GM12891 (cell line): ENCODE data around the gene AKR1B15.

Source experiments
- PAX5 ChIP-seq: IDR thresholded peaks from 2 replicates; pipeline ENCODE4 v1.6.1; 2011; ENCODE audit warnings: low read length, moderate library complexity, mild to moderate bottlenecking; ENCODE audit not compliant: insufficient read depth, severe bottlenecking
- POLR2A ChIP-seq: IDR thresholded peaks from 2 replicates; pipeline ENCODE4 v1.6.1; 2011; ENCODE audit warnings: low read depth, low read length, control low read depth
- POLR2AphosphoS5 ChIP-seq: IDR thresholded peaks from 2 replicates; pipeline ENCODE4 v1.6.1; 2011; ENCODE audit warnings: low read depth, low read length, control low read depth
- POU2F2 ChIP-seq: IDR thresholded peaks from 2 replicates; pipeline ENCODE4 v1.6.1; 2011; ENCODE audit warnings: low read depth, mild to moderate bottlenecking, control low read depth, low read length, moderate library complexity
- SPI1 ChIP-seq: IDR thresholded peaks from 2 replicates; pipeline ENCODE4 v1.6.1; 2011; ENCODE audit warnings: low read depth, low read length, control low read depth
- TAF1 ChIP-seq: IDR thresholded peaks from 2 replicates; pipeline ENCODE4 v1.6.1; 2011; ENCODE audit warnings: low read depth, low read length, control low read depth

DNA sequence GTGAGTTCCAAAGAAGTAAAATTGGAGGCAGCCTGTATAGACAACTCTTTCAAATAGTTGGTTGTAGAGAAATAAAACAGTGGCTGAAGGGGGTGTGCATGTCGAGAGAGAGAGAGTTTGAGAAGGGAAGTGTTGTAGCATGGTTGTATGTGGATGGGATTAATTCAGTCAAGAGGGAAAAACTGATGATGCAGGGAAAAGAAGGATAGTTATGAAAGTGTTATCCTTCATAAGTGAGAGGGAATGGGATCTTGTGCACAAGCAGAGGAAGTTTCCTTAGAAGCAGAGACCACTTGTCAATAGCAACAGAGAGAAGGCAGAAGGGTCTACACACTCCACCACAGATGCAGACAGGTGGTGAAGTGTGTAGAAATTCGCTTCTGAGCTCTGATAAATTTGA is 67.7 kb downstream of the AKR1B15 start:
- TF ChIP-seq POLR2AphosphoS5 = no peak
- no peak for TF ChIP-seq PAX5
- TF ChIP-seq TAF1 = no peak
- no peak for TF ChIP-seq SPI1
- TF ChIP-seq POLR2A = no peak
- no peak for TF ChIP-seq POU2F2
